ENCODE measurements around the gene RAB3IL1.

The RAB3IL1 gene

DNA sequence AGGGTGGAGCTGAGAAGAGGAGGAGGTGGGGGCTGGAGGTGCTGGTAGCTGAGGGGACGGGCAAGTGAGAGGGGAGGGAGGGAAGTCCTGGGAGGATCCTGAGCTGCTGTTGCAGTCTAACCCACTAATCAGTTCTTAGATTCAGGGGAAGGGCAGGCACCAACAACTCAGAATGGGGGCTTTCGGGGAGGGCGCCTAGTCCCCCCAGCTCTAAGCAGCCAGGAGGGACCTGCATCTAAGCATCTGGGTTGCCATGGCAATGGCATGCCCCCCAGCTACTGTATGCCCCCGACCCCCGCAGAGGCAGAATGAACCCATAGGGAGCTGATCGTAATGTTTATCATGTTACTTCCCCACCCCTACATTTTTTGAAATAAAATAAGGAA, 50.4 kb downstream of the RAB3IL1 start:
- Mint-ChIP-seq H3K4me3 (no peak overlapping the region), H3K36me3 (ENCODE audit: low read depth) (no peaks in the 10 kb centered on the region), H3K9me3 (no peaks in the 10 kb centered on the region), H3K27me3 (peaks cover 2% of the 10 kb centered on the region), H3K27ac (no peak overlapping the region), H3K4me1 (peaks cover 4% of the 10 kb centered on the region)
- DNase-seq (no peak), ATAC-seq (no peak)

DNA sequence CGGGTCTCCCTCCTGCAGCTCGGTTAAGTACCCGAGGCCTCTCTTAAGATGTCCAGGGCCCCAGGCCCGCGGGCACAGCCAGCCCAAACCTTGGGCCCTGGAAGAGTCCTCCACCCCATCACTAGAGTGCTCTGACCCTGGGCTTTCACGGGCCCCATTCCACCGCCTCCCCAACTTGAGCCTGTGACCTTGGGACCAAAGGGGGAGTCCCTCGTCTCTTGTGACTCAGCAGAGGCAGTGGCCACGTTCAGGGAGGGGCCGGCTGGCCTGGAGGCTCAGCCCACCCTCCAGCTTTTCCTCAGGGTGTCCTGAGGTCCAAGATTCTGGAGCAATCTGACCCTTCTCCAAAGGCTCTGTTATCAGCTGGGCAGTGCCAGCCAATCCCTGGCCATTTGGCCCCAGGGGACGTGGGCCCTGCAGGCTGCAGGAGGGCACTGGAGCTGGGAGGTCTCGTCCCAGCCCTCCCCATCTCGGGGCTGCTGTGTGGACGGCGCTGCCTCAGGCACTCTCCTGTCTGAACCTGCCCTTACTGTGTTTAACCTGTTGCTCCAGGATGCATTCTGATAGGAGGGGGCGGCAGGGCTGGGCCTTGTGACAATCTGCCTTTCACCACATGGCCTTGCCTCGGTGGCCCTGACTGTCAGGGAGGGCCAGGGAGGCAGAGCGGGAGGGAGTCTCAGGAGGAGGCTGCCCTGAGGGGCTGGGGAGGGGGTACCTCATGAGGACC, 51.0 kb downstream of the RAB3IL1 start:
- peaks cover 4% of the 10 kb centered on the region for H3K4me1 Mint-ChIP-seq
- peaks cover 1% of the 10 kb centered on the region for H3K36me3 Mint-ChIP-seq (ENCODE audit: low read depth)
- no peaks in the 10 kb centered on the region for H3K9me3 Mint-ChIP-seq
- peaks cover 2% of the 10 kb centered on the region for H3K27me3 Mint-ChIP-seq
- no peak overlapping the region for H3K4me3 Mint-ChIP-seq
- DNase-seq (no peak), ATAC-seq (no peak)
- no peak overlapping the region for H3K27ac Mint-ChIP-seq

DNA sequence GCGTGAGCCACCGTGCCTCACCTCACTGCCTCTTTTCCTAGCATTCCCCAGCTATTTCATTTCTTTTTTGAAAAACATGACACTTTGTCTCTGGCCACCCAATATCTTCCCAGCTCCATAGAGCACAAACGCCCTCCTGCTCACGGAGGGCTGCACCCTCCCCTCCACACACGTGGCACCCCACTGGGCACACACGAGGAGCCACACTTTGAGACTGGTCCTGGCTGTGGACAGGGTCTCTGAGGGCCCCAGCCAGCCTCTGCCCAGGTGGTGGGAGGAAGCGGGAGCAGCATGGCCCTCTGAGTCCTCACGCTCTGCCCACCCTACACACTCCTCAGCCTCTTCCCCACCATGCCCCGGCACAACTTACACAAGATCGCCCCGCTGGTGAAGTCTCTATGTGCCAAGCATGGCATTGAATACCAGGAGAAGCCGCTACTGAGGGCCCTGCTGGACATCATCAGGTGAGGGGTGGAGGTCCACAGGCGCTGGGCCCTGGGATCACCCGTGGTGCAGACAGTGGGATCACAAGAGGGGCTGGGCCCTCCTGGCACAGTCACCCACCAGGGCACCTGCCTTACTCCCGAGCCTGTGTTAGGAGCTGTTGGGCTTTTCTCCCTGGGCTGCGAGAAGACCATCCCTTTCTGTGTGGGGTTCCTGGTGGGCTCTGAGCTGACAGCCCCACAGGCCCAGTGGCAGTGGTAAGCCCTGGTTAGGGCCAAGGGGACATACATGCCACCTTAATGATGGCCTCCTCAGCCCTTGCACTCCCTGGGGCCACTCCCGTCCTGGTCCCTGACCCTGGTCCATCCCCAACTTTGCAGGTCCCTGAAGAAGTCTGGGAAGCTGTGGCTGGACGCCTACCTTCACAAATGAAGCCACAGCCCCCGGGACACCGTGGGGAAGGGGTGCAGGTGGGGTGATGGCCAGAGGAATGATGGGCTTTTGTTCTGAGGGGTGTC, 52.3 kb downstream of the RAB3IL1 start:
- DNase-seq (no peak), ATAC-seq (no peak)
- Mint-ChIP-seq H3K9me3 (no peaks in the 10 kb centered on the region), H3K4me1 (no peaks in the 10 kb centered on the region), H3K4me3 (no peak overlapping the region), H3K27ac (no peak overlapping the region), H3K36me3 (ENCODE audit: low read depth) (peaks cover 1% of the 10 kb centered on the region), H3K27me3 (no peaks in the 10 kb centered on the region)

DNA sequence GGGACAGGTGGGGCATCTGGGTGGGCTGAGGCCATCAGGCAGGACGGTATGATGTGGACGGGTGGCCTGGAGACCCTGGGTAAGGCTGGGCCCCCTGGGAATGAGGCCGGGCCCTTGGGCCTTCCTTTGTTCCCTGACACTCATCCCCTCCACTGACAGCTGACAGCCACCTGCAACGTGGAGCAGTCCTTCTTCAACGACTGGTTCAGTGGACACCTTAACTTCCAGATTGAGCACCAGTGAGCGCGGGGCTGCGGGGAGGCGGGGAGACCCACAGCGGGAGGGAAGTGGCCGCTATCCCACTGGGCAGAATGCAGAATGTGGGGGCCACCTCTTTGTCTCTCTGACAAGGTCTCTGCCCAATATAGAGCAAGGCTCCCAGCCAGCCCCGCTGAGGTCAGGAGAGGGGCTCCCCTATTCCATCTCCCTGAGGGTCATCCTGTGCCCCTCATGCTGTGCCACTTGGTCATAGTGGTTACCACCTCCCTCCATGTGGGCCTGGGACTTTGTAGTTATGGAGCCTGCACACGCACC, 53.8 kb downstream of the RAB3IL1 start:
- H3K27me3 Mint-ChIP-seq = no peaks in the 10 kb centered on the region
- no peak overlapping the region for H3K27ac Mint-ChIP-seq
- peaks cover 1% of the 10 kb centered on the region for H3K36me3 Mint-ChIP-seq (ENCODE audit: low read depth)
- ATAC-seq (no peak), DNase-seq (no peak)
- H3K9me3 Mint-ChIP-seq = no peaks in the 10 kb centered on the region
- H3K4me3 Mint-ChIP-seq = no peak overlapping the region
- H3K4me1 Mint-ChIP-seq = no peaks in the 10 kb centered on the region

DNA sequence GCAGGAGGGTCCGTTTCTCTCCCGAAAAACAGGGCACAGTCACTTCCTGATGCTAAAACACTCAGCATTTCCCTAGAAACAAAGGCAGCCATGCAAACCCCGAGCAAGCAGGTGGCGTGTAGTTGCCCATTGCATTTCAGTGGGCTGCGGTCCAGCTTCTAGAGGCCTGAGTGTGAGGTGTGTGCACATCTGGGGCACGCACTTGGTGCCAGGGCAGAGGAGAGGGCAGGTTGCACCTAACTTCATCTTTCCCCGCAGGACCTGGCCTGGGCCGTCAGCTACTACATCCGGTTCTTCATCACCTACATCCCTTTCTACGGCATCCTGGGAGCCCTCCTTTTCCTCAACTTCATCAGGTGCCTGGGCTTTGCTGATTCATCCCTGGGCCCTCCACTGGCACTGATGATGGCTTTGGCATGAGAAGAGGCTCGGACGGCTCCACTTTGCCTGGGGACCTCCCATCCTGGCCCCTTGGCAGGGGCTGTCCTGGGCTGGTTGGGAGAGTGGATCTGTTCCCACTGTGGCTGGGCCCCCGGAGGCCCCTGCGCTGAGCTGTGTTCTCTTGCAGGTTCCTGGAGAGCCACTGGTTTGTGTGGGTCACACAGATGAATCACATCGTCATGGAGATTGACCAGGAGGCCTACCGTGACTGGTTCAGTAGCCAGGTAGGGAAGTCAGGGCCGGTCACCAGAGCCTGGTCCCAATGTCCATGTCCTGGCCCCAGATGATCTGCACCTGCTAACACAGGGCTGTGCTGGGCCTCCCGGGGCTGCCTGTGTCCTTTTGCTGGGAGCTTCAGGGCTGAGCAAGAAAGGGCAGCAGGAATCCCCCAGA, 54.4 kb downstream of the RAB3IL1 start:
- peaks cover 1% of the 10 kb centered on the region for H3K36me3 Mint-ChIP-seq (ENCODE audit: low read depth)
- H3K27me3 Mint-ChIP-seq = no peaks in the 10 kb centered on the region
- no peaks in the 10 kb centered on the region for H3K4me1 Mint-ChIP-seq
- no peak overlapping the region for H3K4me3 Mint-ChIP-seq
- ATAC-seq = peak; percentile 22
- DNase-seq = no peak
- H3K27ac Mint-ChIP-seq = no peak overlapping the region
- H3K9me3 Mint-ChIP-seq = no peaks in the 10 kb centered on the region

DNA sequence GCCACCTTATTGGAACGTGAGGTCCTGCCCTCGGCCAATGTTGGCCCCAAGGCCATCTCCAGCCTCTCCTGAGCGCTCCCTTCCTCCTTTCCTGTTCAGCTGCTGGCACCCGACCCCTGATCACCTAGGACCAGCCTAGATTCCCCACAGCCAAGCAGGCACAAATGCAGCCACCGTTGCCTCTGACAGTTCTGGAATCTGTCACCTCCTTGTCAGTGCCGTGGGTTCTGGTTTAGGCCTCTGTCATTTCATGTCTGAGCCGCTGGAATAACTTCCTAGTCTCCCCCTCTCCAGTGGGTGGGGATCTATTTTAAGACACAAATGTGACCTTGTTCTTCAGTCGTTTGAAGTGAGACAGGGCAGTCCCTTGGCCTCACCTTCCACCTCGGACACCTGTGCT, 55.7 kb downstream of the RAB3IL1 start:
- ATAC-seq = no peak
- no peaks in the 10 kb centered on the region for H3K9me3 Mint-ChIP-seq
- H3K36me3 Mint-ChIP-seq (ENCODE audit: low read depth) = peaks cover 1% of the 10 kb centered on the region
- H3K27me3 Mint-ChIP-seq = no peaks in the 10 kb centered on the region
- no peak for DNase-seq
- no peak overlapping the region for H3K4me3 Mint-ChIP-seq
- no peaks in the 10 kb centered on the region for H3K4me1 Mint-ChIP-seq
- H3K27ac Mint-ChIP-seq = no peak overlapping the region

DNA sequence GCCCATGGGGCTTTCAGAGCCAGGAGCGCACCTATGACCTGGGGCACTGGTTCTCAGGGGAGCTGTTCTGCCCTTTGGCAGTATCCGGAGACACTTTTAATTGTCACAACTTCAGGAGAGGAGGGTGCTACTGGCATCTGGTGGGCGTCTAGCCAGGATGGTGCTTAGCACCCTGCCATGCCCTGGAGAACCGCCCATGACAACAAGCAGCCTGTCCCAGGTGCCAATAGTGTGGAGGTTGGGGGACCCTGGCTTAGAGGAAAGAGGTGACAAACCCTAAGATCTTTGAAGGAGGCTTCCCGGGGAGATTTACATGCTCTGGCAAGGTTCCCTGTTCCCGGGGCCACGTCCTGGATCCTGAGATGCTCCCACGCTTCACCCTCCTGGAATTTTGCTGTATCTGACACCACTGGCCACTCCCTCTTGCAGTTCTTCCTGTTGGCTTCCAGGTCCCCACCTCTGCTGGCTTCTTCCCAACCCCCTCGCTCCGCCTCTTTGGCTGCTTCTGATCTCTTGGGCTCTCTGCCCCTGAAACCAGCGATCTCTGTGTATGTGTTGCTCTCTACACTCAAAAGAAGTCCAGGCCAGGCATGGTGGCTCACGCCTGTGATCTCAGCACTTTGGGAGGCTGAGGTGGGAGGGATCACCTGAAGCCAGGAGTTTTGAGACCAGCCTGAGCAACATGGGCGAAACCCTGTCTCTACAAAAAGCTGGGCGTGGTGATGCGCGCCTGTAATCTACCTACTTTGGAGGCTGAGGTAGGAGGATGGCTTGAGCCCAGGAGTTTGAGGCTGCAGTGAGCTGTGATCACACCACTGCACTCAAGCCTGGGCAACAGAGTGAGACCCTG, 57.1 kb downstream of the RAB3IL1 start:
- ATAC-seq (no peak), DNase-seq (no peak)
- Mint-ChIP-seq H3K27me3 (no peaks in the 10 kb centered on the region), H3K4me1 (no peaks in the 10 kb centered on the region), H3K9me3 (no peaks in the 10 kb centered on the region), H3K27ac (no peak overlapping the region), H3K4me3 (no peak overlapping the region), H3K36me3 (ENCODE audit: low read depth) (peaks cover 1% of the 10 kb centered on the region)

DNA sequence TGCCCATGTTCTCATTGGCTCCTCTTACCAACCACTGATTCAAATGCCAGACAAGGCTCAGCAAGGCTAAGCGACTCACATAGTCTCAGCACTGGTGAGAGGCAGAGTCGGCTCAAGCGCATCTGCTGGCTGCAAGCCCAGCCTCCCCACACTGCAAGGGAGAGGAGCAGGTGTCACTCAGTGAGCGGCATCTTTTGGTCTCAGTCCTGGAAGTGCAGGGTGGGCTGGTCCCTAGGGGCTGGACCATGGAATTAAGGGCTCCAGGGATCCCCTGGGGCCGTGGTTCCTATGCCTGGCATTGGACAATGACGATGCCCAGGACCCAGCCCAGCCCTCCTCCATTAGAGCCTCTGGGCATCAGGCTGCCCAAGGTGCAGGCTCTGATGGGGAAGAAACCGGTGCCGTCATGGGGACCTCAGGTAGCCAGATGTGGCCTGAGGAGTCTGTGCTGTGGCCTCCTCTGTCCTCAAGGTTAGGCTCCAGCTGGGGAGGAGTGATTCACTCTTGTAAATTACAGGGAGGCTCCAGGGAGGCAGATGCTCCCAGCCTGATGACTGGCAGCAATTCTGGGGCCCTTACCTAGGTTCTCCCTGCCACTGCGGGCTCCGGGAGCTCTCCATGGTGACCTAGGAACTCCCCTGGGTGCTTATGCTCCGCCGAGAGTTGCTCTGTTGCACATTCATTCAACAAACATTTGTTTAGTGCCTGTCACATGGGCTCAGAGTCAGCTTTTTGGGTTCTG, 61.3 kb downstream of the RAB3IL1 start:
- Mint-ChIP-seq H3K27me3 (no peaks in the 10 kb centered on the region), H3K4me3 (no peak overlapping the region), H3K4me1 (no peaks in the 10 kb centered on the region), H3K9me3 (no peaks in the 10 kb centered on the region), H3K36me3 (ENCODE audit: low read depth) (no peaks in the 10 kb centered on the region), H3K27ac (no peak overlapping the region)
- DNase-seq (no peak), ATAC-seq (no peak)

DNA sequence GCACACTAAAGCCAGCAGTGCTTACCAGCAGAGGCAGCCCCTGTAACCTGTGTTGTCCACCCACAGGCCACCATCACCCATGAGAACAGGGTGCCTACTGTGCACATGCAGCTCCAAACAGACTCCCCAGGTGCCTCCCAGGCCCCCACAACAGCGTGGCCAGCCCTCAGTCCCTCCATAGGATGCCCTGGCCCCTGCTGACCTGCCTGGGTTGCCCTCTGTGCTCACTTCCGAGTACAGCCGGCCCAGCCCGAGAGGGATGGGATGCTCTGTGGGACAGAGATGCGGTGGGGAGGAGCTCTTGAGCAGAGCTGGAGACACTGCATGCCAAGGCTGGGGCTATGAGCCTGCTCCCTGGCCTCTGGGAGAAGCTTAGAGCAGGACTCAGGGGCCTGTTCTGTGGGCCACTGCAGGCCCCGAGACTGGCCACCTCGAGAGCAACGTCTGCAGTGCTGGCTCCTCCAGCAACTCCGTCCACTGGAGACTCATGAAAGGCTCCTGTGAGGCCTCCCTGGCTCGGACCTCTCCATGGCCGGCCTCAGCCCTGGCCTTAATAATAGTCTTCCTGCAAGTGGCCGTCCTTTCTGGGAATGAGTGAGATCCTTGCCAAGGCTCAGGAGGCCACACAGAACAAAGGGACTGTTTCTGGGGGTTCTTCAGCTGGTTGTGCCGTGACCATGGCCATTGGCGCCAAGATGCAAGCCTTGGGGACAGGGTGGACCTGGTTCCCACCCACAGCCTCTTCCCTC, 62.2 kb downstream of the RAB3IL1 start:
- no peak overlapping the region for H3K4me3 Mint-ChIP-seq
- no peaks in the 10 kb centered on the region for H3K9me3 Mint-ChIP-seq
- H3K27ac Mint-ChIP-seq = no peak overlapping the region
- ATAC-seq = no peak
- H3K36me3 Mint-ChIP-seq (ENCODE audit: low read depth) = no peaks in the 10 kb centered on the region
- no peak for DNase-seq
- H3K27me3 Mint-ChIP-seq = no peaks in the 10 kb centered on the region
- no peaks in the 10 kb centered on the region for H3K4me1 Mint-ChIP-seq

DNA sequence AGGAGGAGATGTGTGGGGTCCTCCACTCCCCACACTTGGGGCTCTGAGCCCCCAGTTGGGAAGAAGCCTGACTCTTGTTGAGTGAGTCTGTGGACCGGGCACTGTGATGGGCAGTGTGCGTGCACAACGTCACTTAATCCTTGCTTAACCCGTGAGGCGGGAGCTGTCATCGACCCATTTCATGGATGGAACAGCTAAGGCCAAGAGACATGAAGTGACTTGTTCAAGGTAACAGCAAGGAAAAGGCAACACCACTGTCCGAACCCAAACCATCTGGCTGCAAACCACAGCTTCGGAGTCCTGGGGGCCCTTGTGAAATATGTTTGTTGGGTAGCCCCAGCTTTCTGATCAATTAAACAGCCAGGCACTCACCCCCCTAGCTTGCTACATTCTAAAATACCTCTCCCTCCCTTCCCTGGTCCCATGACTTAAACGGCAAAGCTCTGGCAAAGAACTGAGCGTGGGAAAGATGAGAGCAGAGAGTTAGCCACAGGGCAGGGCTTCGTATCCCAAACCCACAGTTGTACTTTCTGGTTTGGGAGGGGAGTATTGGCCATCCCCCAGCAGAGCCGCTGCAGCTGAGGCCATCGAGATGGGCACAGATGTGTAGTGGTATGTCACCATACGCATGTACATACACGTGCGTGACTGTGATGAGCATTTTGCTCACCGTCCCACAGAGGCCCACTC, 63.0 kb downstream of the RAB3IL1 start:
- DNase-seq = no peak
- no peak for ATAC-seq
- H3K4me1 Mint-ChIP-seq = no peaks in the 10 kb centered on the region
- no peak overlapping the region for H3K4me3 Mint-ChIP-seq
- no peak overlapping the region for H3K27ac Mint-ChIP-seq
- peaks cover 1% of the 10 kb centered on the region for H3K36me3 Mint-ChIP-seq (ENCODE audit: low read depth)
- H3K9me3 Mint-ChIP-seq = no peaks in the 10 kb centered on the region
- no peaks in the 10 kb centered on the region for H3K27me3 Mint-ChIP-seq

DNA sequence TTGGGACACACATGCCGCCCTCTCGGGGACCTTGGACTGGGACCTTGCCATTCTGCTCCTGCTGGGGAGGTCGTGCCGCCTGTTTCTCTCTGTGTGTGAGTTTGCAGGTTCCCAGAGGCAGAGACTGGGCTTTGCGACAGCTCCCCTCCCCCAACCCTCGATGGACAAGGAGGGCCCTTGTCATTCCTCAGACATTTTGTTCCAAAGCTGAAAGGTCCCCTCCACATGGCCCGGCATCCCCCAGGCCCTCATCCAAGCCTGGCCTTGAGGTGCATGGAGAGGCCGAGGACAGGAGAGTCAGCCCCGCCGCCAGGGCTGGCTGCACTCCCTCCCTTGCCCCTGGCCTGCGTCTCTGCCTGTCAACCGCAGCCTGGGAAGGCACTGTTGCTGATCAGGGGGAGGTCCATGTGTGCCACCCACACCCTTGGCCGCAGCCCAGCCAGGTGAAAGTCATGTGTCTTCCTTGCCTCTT, 63.6 kb downstream of the RAB3IL1 start:
- ATAC-seq = no peak
- no peak for DNase-seq
- Mint-ChIP-seq H3K36me3 (ENCODE audit: low read depth) (peaks cover 1% of the 10 kb centered on the region), H3K9me3 (no peaks in the 10 kb centered on the region), H3K27ac (no peak overlapping the region), H3K27me3 (no peaks in the 10 kb centered on the region), H3K4me1 (no peaks in the 10 kb centered on the region), H3K4me3 (no peak overlapping the region)

DNA sequence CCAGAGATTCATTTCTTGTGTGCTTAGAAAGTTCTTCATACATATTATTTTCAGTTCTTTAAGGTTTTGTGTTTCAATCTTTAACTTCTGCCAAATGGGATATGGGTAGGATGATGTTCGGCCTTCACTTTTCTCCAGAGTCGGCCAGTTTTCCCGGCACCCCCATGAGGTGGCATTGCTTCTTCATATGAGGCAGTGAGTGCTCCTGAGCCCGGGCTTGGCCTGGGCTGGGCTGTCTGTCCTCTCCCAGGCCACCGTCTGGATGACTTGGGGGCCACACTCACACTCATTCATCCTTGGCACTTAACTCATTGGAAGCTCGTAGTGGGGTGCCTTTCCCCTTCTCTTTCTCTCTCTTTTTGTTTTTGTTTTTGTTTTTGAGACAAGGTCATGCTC, 65.5 kb downstream of the RAB3IL1 start:
- no peaks in the 10 kb centered on the region for H3K27me3 Mint-ChIP-seq
- no peak for ATAC-seq
- peaks cover 5% of the 10 kb centered on the region for H3K36me3 Mint-ChIP-seq (ENCODE audit: low read depth)
- no peaks in the 10 kb centered on the region for H3K4me1 Mint-ChIP-seq
- no peak overlapping the region for H3K27ac Mint-ChIP-seq
- DNase-seq = no peak
- no peaks in the 10 kb centered on the region for H3K9me3 Mint-ChIP-seq
- no peak overlapping the region for H3K4me3 Mint-ChIP-seq

Data from activated naive CD8-positive, alpha-beta T cell treated with anti-CD3 and anti-CD28 coated beads, Interleukin-2, amount 50 U/mL, for 24 hours (primary cell).